ENCODE data around the gene DNASE1L2. TPM values are rescaled to one million over a fixed set of nuclear protein-coding genes. Genes with fewer than 3 reads are reported as not detected.

DNASE1L2 gene
- total and polyA plus RNA-seq, 10 of the 15 experiments (the other 5 are each of a cell fraction or from before 2014, with no cell fraction given) = 0.06 to 1.5 (median 0.29) TPM

GRCh38 chr16:2237493-2238149, 1.4 kb downstream of the DNASE1L2 start:
- ATAC-seq (no peak), FAIRE-seq (no peak), DNase-seq (ENCODE audit: low read depth, low spot score) (no peak)
- no peaks in the 10 kb centered on the region for H4K20me1 ChIP-seq (ENCODE audit: control insufficient read depth, insufficient read depth)
- 38% methylated on average over 45 of the region's 65 CpGs for WGBS (ENCODE audit: insufficient coverage, insufficient replicate concordance, low lambda C conversion rate, missing lambda C conversion rate)
- RAD21 ChIA-PET (ENCODE audit: unreplicated experiment) = no interaction called here
- no peak for TF ChIP-seq YBX1 (IDR thresholded peaks at IDR 0.05)
- TF ChIP-seq POLR2AphosphoS2 (IDR thresholded peaks at IDR 0.05; ENCODE audit: low read depth, low read length) = 0 out of 2 replicates have a peak, but pooled peaks have one; percentile 3
- TF ChIP-seq POU2F2 (IDR thresholded peaks at IDR 0.05; ENCODE audit: borderline replicate concordance, low read depth, low read length) = no peak
- TF ChIP-seq MYB (IDR thresholded peaks at IDR 0.05; ENCODE audit: borderline replicate concordance, low read depth, low read length) = no peak
- 0 out of 2 replicates have a peak, but pooled peaks have one; percentile 7 for TF ChIP-seq POLR2A (IDR thresholded peaks at IDR 0.05; ENCODE audit: low read depth, low read length)
- TF ChIP-seq ELK1 (IDR thresholded peaks at IDR 0.05; ENCODE audit: low read depth, low read length) = no peak
- H3K9me3 ChIP-seq (replicated peaks; ENCODE audit: control insufficient read depth, insufficient read depth, low read length) = no peaks in the 10 kb centered on the region
- no peak overlapping the region for H3K9ac ChIP-seq (ENCODE audit: control insufficient read depth, insufficient read depth, low read length)
- no peaks in the 10 kb centered on the region for H3K4me1 ChIP-seq (ENCODE audit: control insufficient read depth, insufficient read depth, low read length)
- SMC1A ChIA-PET (ENCODE audit: uncharacterized antibody, unreplicated experiment) = no interaction called here
- no peaks in the 10 kb centered on the region for H3K27me3 ChIP-seq (replicated peaks in 1 of 2; ENCODE audit: control insufficient read depth in 2 of 2, insufficient read depth in 2 of 2, low read length in 1 of 2)
- no peak overlapping the region for H3K4me2 ChIP-seq (ENCODE audit: control insufficient read depth, insufficient read depth)
- no peak overlapping the region for H3K27ac ChIP-seq (ENCODE audit: control insufficient read depth, insufficient read depth)
- POLR2A ChIA-PET = no interaction called here
- H3K4me3 ChIP-seq = no peak overlapping the region
- BruUV-seq (replicated peaks) = no TSS peak
- intact Hi-C loops (cut with micrococcal nuclease; ENCODE audit: unreplicated experiment) (no loop called here), in situ Hi-C loops (cut with MboI) (no loop called here)
- no peaks in the 10 kb centered on the region for H3K79me2 ChIP-seq (ENCODE audit: control insufficient read depth, insufficient read depth, low read length)
- H3K36me3 ChIP-seq (ENCODE audit: control insufficient read depth in 2 of 2, insufficient read depth in 2 of 2, low read length in 1 of 2) = peaks cover 0 to 21% of the 10 kb centered on the region in 2 experiments; a peak in 3 of 4 replicates
- H2AFZ ChIP-seq (ENCODE audit: control insufficient read depth, low read depth, low read length) = no peak overlapping the region
- CTCF ChIA-PET = no interaction called here

All from GM12878 (cell line).